Retinal pigment epithelial cell (primary cell): ENCODE data around the gene ARFGEF2.

ENCODE experiments used
- DNase-seq: peaks from one replicate; pipeline ENCODE4 v3.0.0-alpha.2; 2010; ENCODE audit warnings: low read depth
- H3K4me3 ChIP-seq: 2 replicates; pipeline ENCODE4 v1.5.1; 2011; ENCODE audit warnings: mild to moderate bottlenecking, low read length, control low read depth, moderate library complexity
- CTCF ChIP-seq: conservative IDR thresholded peaks from 2 replicates; pipeline ENCODE4 v1.5.1; 2011; ENCODE audit warnings: low read depth, low read length, control low read depth, inconsistent platforms

The ARFGEF2 gene

GRCh38 chr20:48962421-48962820 is 40.9 kb downstream of the ARFGEF2 start:
- TF ChIP-seq CTCF = no peak
- DNase-seq = no peak

DNA sequence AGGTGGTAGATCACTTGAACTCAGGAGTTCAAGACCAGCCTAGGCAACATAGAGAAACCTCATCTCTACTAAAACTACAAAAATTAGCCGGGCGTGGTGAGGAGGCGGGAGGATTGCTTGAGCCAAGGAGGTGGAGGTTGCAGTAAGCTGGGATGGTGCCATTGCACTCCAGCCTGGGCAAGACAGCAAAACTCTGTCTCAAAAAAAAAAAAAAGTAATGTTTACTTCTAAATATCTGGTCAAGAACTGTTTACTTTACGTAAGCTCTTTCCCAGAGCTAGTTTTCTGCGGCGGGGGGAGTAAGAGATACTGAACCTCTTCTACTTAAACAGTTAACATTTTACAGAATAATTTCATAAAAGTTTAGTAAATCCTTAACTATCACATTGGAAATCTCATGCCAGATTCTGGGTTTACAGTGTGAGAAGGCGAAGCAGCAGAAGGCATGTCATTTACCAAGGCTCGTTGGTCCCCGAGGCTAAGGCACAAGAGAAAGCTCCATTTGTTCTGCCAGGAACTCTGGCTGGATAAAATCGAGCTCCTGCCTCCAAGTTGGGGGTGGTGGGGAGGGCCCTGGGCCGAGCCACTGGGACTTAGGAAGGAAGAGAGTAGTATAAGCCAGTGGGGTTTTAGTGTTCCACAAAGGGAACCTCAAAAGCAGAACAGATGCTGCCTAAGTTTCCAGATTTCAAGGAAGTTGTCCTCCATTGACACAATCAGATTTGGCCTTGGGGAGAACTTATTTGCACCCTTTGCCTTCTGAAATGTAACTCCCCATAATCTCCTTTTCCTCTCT is 41.7 kb downstream of the ARFGEF2 start:
- no peak overlapping the region for H3K4me3 ChIP-seq
- DNase-seq = no peak
- TF ChIP-seq CTCF = no peak

More at GRCh38 chr20:48962421-48962820, 40.9 kb downstream of the ARFGEF2 start:
- H3K4me3 ChIP-seq = no peak overlapping the region

DNA sequence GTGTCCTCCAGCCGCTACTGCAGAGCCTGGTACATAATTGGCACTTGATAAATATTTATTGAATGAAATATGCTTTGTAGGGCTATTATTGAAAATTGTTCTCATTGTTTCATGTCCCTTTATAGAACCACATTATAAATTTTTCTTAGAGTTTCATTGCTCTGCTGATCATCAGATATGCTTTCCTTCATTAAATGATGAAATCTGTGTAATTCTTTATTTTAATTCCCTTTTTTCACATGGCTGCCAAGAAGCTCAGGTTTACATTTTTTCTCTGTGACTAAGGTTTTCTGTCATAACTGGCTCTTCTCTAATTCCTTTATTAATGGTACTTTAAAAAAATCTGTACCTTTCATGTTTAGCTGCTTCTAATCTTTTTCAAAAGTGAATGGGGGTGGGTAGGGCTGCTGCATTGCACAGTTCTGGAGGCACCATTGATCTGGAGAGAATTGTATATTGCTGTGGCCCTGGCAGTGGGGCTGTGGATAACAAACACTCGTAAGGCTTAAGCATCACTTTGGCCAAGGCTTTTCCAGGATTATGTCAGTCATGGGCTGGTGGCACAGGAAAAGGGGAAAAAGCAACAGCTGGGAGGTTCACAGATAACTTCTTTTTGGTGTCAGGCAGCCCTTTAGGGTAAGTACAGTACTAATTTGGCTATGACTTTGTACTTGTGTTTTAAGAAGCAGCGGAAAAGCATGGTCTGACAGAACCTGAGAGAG is 43.8 kb downstream of the ARFGEF2 start:
- no peak for TF ChIP-seq CTCF
- DNase-seq = no peak
- no peak overlapping the region for H3K4me3 ChIP-seq

DNA sequence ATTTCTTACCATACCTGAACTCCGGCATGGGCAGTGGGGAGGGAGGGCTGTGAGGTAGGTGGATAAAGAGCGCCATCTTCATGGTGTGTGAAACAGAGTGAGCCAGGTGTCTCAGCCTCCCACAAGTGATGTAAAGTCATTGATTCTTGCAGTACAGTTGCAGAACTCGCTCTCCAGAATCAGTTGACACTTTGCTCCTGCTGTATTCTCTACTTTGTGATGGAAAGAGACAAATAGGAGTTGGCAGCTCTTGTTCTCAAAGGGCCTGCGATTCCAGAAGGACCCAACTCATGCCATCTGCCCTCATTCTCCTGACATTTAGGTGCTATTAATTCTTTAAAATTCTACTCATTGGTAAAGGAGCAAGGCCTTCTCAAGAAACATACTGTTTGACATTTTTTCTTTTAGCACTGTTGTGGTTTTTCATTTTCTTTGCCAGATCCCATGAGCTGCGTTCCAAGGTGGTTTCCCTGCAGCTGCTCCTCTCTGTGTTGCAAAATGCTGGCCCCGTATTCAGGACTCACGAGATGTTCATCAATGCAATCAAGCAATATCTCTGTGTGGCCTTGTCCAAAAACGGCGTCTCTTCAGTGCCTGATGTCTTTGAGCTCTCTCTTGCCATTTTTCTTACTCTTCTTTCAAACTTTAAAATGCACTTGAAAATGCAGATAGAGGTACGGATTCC is 49.3 kb downstream of the ARFGEF2 start:
- TF ChIP-seq CTCF = no peak
- DNase-seq = no peak
- H3K4me3 ChIP-seq = no peak overlapping the region

GRCh38 chr20:48971956-48972355 is 50.4 kb downstream of the ARFGEF2 start:
- no peak for DNase-seq
- H3K4me3 ChIP-seq = no peak overlapping the region
- no peak for TF ChIP-seq CTCF

DNA sequence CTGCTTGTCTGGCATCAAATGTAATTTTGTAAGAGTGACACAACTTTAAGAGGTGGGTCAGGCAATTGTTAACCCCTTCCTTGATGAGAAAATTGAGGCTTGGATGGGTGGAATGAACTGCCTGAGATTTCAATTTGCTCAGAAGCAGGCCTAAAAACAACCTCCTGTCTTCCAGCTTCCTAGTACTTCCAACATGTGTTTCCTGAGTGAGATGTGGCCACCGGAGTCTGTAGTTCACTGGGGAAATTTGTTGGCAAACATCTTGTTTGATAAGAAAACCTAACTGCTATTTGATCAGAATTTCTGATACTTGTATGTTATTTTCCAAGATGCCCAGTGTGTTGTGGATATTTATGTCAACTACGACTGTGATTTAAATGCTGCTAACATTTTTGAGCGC is 51.3 kb downstream of the ARFGEF2 start:
- no peak overlapping the region for H3K4me3 ChIP-seq
- no peak for DNase-seq
- no peak for TF ChIP-seq CTCF
